DND-41 (cell line): ENCODE measurements around the gene CNPPD1.

Source experiments
- ATAC-seq: fragments of 200-7000 bp; cut with Tn5 transposase; 3 replicates; pipeline ENCODE4 v1.9.1; 2021; ENCODE audit warnings: low read depth; ENCODE audit not compliant: insufficient read depth
- DNase-seq: peaks from one replicate; pipeline ENCODE4 v3.0.0-alpha.2; 2020
- H2AFZ ChIP-seq: 2 replicates; pipeline ENCODE4 v1.6.0; 2012; ENCODE audit warnings: low read depth, low read length
- H3K27ac ChIP-seq: 2 replicates; pipeline ENCODE4 v1.5.1; 2012; ENCODE audit warnings: low read length, inconsistent platforms
- H3K27me3 ChIP-seq: fragments of 200-600 bp; sonication (generic); 2 replicates; pipeline ENCODE4 v1.6.0; 2012; ENCODE audit warnings: low read length, mild to moderate bottlenecking, inconsistent platforms; ENCODE audit not compliant: insufficient read depth, poor library complexity
- H3K36me3 ChIP-seq: 2 replicates; pipeline ENCODE4 v1.5.1; 2012; ENCODE audit warnings: low read length, inconsistent platforms; ENCODE audit not compliant: insufficient read depth
- H3K4me1 ChIP-seq: 2 replicates; pipeline ENCODE4 v1.5.1; 2012; ENCODE audit warnings: mild to moderate bottlenecking, low read length; ENCODE audit not compliant: insufficient read depth
- H3K4me2 ChIP-seq: 2 replicates; pipeline ENCODE4 v1.6.0; 2012; ENCODE audit warnings: mild to moderate bottlenecking, moderate library complexity, low read length, inconsistent platforms; ENCODE audit not compliant: insufficient read depth
- H3K4me3 ChIP-seq, 2 experiments: fragments of 200-600 bp in 1 of 2; shearing (Covaris generic) in 1 of 2; 2 replicates each; pipeline ENCODE4 v1.5.1; 2012 to 2016; ENCODE audit warnings: inconsistent platforms in 2 of 2, low read length in 2 of 2, mild to moderate bottlenecking in 2 of 2, low read depth in 1 of 2, moderate library complexity in 1 of 2
- H3K79me2 ChIP-seq: 2 replicates; pipeline ENCODE4 v1.6.0; 2012; ENCODE audit warnings: low read length, inconsistent platforms; ENCODE audit not compliant: insufficient read depth
- H3K9ac ChIP-seq: 2 replicates; pipeline ENCODE4 v1.6.0; 2012; ENCODE audit warnings: low read depth, mild to moderate bottlenecking, inconsistent platforms, low read length, moderate library complexity
- H3K9me3 ChIP-seq: 2 replicates; pipeline ENCODE4 v1.5.1; 2012; ENCODE audit warnings: low read length, moderate library complexity, mild to moderate bottlenecking, inconsistent platforms; ENCODE audit not compliant: insufficient read depth, severe bottlenecking
- H4K20me1 ChIP-seq: 2 replicates; pipeline ENCODE4 v1.6.0; 2012; ENCODE audit warnings: low read length; ENCODE audit not compliant: insufficient read depth
- CTCF ChIP-seq: IDR thresholded peaks from 2 replicates; pipeline ENCODE4 v1.5.1; 2012; ENCODE audit warnings: borderline replicate concordance, low read length, moderate library complexity, mild to moderate bottlenecking; ENCODE audit not compliant: poor library complexity, severe bottlenecking; ENCODE audit errors: extremely low read depth
- EZH2 ChIP-seq: IDR thresholded peaks from 3 replicates; pipeline ENCODE4 v1.6.1; 2012; ENCODE audit warnings: borderline replicate concordance, low read depth, mild to moderate bottlenecking, moderate library complexity, low read length, inconsistent platforms; ENCODE audit not compliant: severe bottlenecking

The CNPPD1 gene

GRCh38 chr2:219127037-219127635, 49.6 kb downstream of the CNPPD1 start:
- H3K9me3 ChIP-seq = no peaks in the 10 kb centered on the region
- H3K27ac ChIP-seq = no peak overlapping the region
- no peak overlapping the region for H3K4me2 ChIP-seq
- ATAC-seq = no peak
- no peaks in the 10 kb centered on the region for H3K4me1 ChIP-seq
- H3K79me2 ChIP-seq = no peaks in the 10 kb centered on the region
- no peak for DNase-seq
- H3K36me3 ChIP-seq = no peaks in the 10 kb centered on the region
- TF ChIP-seq EZH2 (no peak), CTCF (no peak)
- H3K9ac ChIP-seq = no peak overlapping the region
- H4K20me1 ChIP-seq = peaks cover 9% of the 10 kb centered on the region; the same call in 1 of the 2 replicates
- no peaks in the 10 kb centered on the region for H3K27me3 ChIP-seq
- no peak overlapping the region for H3K4me3 ChIP-seq
- no peak overlapping the region for H2AFZ ChIP-seq

- Histone ChIP-seq H4K20me1 (peaks cover 9% of the 10 kb centered on the region; the same call in 1 of the 2 replicates), H3K4me1 (no peaks in the 10 kb centered on the region), H3K79me2 (no peaks in the 10 kb centered on the region), H2AFZ (no peak overlapping the region), H3K4me3 (no peak overlapping the region), H3K9me3 (no peaks in the 10 kb centered on the region), H3K9ac (no peak overlapping the region), H3K36me3 (no peaks in the 10 kb centered on the region), H3K4me2 (no peak overlapping the region), H3K27ac (no peak overlapping the region), H3K27me3 (no peaks in the 10 kb centered on the region)
- no peak for ATAC-seq
- TF ChIP-seq EZH2 = no peak
- no peak for TF ChIP-seq CTCF
- no peak for DNase-seq
Measured at GRCh38 chr2:219126555-219126954, 50.2 kb downstream of the CNPPD1 start.

- Histone ChIP-seq H3K4me2 (no peak overlapping the region), H3K36me3 (no peaks in the 10 kb centered on the region), H3K4me3 (no peak overlapping the region), H4K20me1 (peaks cover 9% of the 10 kb centered on the region; the same call in 1 of the 2 replicates), H3K27me3 (no peaks in the 10 kb centered on the region), H2AFZ (no peak overlapping the region), H3K9ac (no peak overlapping the region), H3K27ac (no peak overlapping the region), H3K9me3 (no peaks in the 10 kb centered on the region), H3K79me2 (no peaks in the 10 kb centered on the region), H3K4me1 (no peaks in the 10 kb centered on the region)
- ATAC-seq (no peak), DNase-seq (no peak)
- TF ChIP-seq CTCF (no peak), EZH2 (no peak)
Measured at GRCh38 chr2:219125886-219126270, 50.8 kb downstream of the CNPPD1 start.
